ENCODE results near the gene TPP1.
A peak's percentile ranks its signal among the peaks of the same experiment; 100 is the strongest.

The TPP1 gene
- total RNA-seq: 10.6 to 13.4 reads per million in 2 donors

- peak; percentile 56 to 90 (median 83) for DNase-seq
Observed at GRCh38 chr11:6619004-6619745, at the start of gene TPP1. TPP1 (minus strand) TSS chr11:6619422; CDS start chr11:6619400, 22 bp downstream.

DNA sequence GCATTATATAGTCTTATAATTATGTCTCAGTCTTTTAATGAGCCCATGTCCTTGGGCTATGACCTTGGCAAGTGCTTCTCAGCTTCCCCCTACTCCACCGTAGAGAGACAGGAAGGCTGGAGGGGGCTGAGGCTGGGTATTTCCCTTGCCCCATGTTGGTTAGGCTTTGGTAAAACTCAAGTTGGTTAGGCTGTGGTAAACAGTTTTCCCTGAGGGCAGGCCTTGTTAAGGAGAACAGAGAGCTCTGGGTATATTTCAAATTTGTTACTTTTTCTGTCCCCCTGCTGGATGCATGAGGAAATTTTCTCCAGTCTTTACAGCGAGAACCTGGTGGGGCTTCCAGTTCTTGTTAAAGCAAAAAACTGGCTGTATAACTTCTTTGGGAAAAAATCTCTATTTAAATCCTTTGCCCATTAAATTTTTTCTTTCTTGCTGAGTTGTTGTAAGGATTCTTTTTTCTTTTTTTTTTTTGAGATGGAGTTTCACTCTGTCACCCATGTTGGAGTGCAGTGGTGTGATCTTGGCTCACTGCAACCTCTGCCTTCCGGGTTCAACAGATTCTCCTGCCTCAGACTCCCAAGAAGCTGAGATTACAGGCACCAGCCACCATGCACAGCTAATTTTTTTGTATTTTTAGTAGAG is 48.6 kb upstream of the TPP1 start:
- peak in 3 of 5 experiments; percentile 7 to 82 (median 51) for DNase-seq

DNA sequence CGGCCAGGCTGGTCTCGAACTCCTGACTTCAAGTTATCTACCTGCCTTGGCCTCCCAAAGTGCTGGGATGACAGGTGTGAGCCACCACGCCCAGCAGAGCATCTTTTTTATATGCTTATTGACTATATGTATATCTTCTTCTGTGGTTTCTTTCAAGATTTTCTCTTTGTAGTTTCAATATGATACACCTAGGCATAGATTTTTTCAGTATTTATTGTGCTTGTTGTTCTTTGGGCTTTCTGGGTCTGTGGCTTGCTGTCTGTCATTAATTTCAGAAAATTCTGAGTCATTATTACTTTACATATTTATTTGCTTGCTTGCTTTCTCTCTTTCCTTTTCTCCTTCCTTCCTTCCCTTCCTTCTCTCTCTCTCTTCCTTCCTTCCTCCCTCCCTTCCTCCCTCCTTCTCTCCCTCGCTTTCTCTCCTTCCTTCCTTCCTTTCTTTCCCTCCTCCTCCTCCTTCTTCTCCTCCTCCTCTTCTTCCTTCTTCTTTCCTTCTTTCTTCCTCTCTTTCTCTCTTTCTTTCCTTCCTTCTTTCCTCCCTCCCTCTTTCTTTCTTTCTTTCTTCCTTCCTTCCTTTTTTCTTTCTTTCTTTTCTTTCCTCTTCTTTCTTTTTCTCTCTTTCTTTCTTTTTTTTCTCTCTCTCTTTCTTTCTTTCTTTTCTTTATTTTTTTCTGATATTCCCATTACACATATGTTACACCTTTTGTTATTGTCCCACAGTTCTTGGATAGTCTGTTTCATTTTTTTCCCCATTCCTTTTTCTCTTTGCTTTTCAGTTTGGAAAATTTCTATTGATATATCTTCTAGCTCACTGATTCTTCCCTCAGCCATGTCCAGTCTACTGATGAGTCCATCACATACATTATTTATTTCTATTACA is 47.3 kb upstream of the TPP1 start:
- peak in 1 of 5 experiments; percentile 75 for DNase-seq

- DNase-seq: no peak
Observed at GRCh38 chr11:6664551-6664950, 45.3 kb upstream of the TPP1 start.

GRCh38 chr11:6663794-6664469 is 44.7 kb upstream of the TPP1 start:
- no peak for DNase-seq

DNA sequence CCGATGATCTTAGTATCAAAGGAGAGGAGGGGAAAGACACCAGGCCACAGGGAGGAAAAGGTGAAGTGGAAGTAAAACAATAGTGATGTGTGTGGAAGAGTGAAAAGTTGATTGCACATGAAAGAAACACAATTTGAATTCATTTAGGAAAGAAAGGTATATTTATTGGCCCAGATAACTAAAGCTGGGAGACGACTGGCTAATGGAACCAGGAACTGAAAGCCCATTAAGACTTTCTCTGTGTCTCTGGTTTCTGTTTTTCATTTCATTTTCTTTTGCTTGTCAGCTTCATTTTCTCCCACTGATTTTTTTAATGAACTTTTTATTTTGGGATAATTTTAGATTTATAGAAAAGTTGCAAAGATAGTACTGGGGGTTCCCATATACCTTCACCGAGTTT is 41.5 kb upstream of the TPP1 start:
- no peak for DNase-seq

DNA sequence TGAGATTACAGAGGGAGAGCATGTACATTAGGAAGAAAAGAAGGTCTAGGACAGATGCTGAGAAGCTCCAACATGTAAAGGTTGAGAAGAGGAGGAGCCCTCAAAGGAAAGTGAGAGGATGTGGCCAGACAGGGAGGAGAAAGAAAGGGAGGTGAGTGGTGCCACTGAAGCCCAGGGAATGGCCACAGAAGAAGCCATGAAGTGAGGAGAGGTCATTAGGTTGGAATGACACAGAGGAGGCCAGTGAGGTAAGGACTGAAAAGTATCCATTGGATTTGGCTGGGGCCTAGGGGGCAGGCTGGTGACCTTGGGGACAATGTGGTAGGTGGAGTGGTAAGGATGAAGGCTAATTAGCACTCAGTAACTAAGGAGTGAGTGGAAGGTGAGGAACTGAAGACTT is 39.4 kb upstream of the TPP1 start:
- DNase-seq: no peak

DNA sequence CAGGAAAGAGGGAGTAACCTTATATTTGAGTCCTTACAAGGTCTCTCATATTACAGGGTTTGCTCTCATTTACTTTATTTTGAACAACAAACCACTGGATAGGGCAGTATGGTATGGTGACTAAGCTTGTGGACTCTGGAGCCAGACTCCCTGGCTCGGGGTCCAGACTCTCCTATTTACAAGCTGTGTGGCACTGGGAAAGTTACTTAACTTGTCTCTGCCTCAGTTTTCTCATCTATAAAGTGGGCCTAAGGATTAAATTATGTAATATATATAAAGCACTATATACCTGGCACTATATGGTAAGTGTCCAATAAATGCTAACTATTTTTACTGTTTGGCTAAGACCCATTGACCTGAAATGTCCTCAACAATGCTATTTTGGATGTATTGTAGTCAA is 38.1 kb upstream of the TPP1 start:
- no peak for DNase-seq

DNA sequence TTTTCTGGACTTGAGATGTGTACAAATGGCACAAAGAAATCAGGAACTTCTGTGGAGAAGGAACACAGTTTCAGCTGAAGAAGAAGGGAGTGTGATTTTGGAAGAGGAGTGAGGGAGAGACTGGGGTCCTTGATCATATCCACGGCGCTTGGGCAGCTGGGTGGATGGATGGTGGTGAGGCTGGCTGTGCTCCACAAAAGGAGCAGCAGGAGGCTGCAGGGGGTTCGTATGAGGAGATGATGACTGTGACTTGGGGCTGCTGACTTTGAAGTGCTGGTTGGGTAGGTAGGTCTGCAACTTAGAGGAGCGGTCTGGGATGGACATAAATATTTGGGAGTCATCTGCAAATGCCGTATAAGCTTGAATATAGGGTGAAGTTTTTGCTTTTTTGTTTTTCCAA is 37.7 kb upstream of the TPP1 start:
- DNase-seq: no peak

DNA sequence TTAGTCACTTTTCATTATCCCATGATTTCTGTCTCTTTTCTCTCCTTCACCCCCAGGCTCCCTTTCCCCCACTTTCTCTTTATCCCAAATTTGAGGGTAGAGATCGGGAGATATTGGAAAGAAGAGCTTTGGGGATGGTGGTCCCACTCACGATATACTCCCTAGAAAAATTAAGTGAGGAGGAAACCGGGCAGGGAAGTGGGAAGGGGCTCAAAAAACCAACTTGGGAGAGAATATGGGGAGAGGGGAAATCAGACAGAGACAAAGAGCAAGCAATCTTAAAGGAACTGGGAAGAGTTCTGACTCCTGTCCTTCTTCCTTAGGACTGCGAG is 37.3 kb upstream of the TPP1 start:
- DNase-seq: no peak

- peak in 1 of 5 experiments; percentile 15 for DNase-seq
Observed at GRCh38 chr11:6655790-6656583, 36.8 kb upstream of the TPP1 start, which contains the start of gene DCHS1. DCHS1 (minus strand) TSS chr11:6655809; CDS start chr11:6641613, 14,196 bp downstream.

DNA sequence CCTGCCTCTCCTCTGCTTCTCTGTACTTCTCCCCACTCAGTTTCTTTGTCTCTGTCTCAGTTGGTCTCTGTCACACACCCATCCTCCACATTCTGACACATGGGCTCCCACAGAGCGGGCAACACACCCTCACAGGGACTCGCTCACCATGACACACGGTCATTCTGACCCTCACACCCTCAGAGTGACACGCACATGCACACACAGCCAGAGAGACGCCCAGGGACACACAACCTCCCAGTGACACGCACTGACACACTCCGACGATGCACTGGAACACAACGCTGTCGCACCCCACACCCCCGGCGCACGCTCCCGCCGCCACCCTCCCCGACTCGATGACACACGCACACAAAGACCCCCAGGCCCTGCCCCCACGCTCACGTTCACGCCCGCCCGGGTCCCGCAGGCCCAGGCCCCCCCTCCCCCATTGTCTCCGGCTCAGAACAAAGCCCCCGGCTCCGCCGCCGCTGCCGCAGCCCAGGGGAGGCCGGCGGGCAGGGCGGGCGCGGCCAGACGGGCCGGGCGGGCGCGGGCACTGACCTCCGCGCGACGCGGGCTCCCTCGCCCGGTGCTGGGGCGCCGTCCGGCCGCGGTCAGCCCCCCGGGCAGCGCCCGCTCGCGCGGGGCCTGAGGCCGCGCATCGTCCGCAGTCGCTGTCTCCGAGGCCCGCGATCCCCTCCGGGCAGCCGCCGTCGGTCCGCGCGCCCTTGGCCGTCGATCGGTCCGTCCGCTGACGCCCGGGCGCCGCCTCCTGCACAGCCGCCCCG is 36.0 kb upstream of the TPP1 start:
- DNase-seq: no peak

- no peak for DNase-seq
Observed at GRCh38 chr11:6654281-6655019, 35.2 kb upstream of the TPP1 start.

- no peak for DNase-seq
Observed at GRCh38 chr11:6653656-6654055, 34.4 kb upstream of the TPP1 start.

GRCh38 chr11:6653097-6653496 is 33.9 kb upstream of the TPP1 start:
- no peak for DNase-seq

GRCh38 chr11:6652182-6652581 is 33.0 kb upstream of the TPP1 start:
- DNase-seq: no peak

GRCh38 chr11:6650980-6651379 is 31.8 kb upstream of the TPP1 start:
- no peak for DNase-seq

- no peak for DNase-seq
Observed at GRCh38 chr11:6650104-6650503, 30.9 kb upstream of the TPP1 start.

DNA sequence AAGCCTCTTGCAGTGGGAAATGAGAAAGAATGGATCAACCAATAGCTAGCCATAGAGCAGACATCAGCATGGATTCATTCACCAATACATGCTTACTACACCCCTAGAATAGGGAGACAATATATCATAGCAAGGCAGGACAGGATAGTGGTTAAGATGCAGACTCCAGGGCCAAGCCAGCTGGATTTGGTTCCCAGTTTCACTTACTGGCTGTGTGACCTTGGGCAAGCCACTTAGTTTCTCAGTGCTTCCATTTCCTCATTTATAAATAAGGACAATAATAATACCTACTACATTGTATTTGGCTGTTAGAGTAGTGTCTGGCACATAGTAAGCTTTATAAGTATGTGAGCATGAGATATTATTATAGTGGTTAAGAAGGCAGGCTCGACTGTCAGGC is 29.3 kb upstream of the TPP1 start:
- DNase-seq: no peak

DNA sequence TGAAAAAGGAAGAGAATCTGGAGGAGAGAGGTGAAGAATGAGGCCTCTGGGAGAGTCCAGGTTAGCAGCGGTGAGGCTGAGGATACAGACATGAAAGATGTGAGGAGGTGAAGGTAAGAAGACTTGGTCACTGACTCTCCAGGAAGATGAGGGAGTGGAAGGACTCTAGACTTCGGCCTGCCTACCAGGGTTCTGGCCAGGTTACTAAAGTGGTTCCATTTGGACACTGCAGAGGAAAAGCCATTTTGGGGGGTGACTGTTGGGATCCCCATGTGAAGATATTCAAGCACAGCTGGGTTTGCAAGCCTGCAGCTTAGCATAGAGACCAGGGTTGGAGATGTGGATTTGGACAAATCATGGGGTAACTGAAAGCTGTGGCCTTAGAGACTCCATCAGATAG is 28.6 kb upstream of the TPP1 start:
- no peak for DNase-seq
